T-cell (primary cell): ENCODE results near the gene CCDC97. TPM values are rescaled to one million over a fixed set of nuclear protein-coding genes. Genes with fewer than 3 reads are reported as not detected.
A peak's percentile ranks its signal among the peaks of the same experiment; 100 is the strongest.
"Not testable (repeated sequence)": the region's sequence is repeated elsewhere in the genome, so short reads cannot be mapped to it uniquely, and the experiment has no call there.

Experiments
- ATAC-seq, 4 experiments: fragments of 200-7000 bp in 3 of 4; fragments of 150-1000 bp in 1 of 4; cut with Tn5 transposase; replicated peaks in 1 of 4; 1 replicate in 3 of 4; 2 replicates in 1 of 4; pipeline ENCODE4 v1.10.0; 2021; ENCODE audit warnings: moderate library complexity in 3 of 4, mild to moderate bottlenecking in 2 of 4, moderate number of reproducible peaks in 1 of 4
- CTCF ChIA-PET, 2 donors: fragments of 300-600 bp; sonication (Branson Sonifier 250); formaldehyde crosslinking; loops; one replicate each; lab custom pipeline; 2022; ENCODE audit warnings: antibody characterized with exemption in 2 of 2; lab: Charles Lee
- POLR2A ChIA-PET, 2 donors: fragments of 300-600 bp; sonication (Branson Sonifier 250); formaldehyde crosslinking; loops; one replicate each; lab custom pipeline; 2022; ENCODE audit warnings: antibody characterized with exemption in 2 of 2; lab: Charles Lee
- DNase-seq, 35 experiments: peaks; one replicate each; pipeline versions ENCODE4 v3.0.0 to v3.0.0-alpha.2; 2013 to 2023
- H3K27ac ChIP-seq: one replicate; pipeline ENCODE4 v1.5.1; 2013; ENCODE audit warnings: low read length
- H3K27me3 ChIP-seq, 2 experiments: replicated peaks in 1 of 2; 1 replicate in 1 of 2; 2 replicates in 1 of 2; pipeline versions ENCODE4 v1.6.1 to v1.7.0; 2013; ENCODE audit warnings: low read length in 1 of 2, mixed read lengths in 1 of 2; ENCODE audit not compliant: control insufficient read depth in 2 of 2, insufficient read depth in 2 of 2; ENCODE audit errors: extremely low read depth in 1 of 2
- H3K36me3 ChIP-seq, 2 donors: 1 replicate in 1 of 2; 2 replicates in 1 of 2; pipeline versions ENCODE4 v1.6.1 to v1.7.0; 2013; ENCODE audit warnings: low read length in 1 of 2; ENCODE audit not compliant: control insufficient read depth in 2 of 2, insufficient read depth in 1 of 2; ENCODE audit errors: extremely low read depth in 1 of 2
- H3K4me1 ChIP-seq, 2 experiments: 1 replicate in 1 of 2; 2 replicates in 1 of 2; pipeline versions ENCODE4 v1.6.1 to v1.7.0; 2013; ENCODE audit warnings: low read length in 2 of 2, mixed read lengths in 1 of 2; ENCODE audit not compliant: insufficient read depth in 2 of 2, control insufficient read depth in 1 of 2; ENCODE audit errors: extremely low read depth in 1 of 2
- H3K4me3 ChIP-seq, 2 donors: 1 replicate in 1 of 2; 2 replicates in 1 of 2; pipeline versions ENCODE4 v1.5.1 to v1.7.0; 2013; ENCODE audit warnings: mild to moderate bottlenecking in 2 of 2, low read length in 1 of 2, moderate library complexity in 1 of 2; ENCODE audit not compliant: control insufficient read depth in 1 of 2; ENCODE audit errors: extremely low read depth in 1 of 2
- H3K9me3 ChIP-seq: 2 replicates; pipeline ENCODE4 v1.7.0; 2013
- H3K27ac Mint-ChIP-seq, 2 donors: one replicate each; pipeline ENCODE4 v1.8.0; 2020 to 2021; ENCODE audit warnings: mild to moderate bottlenecking in 2 of 2, mixed read lengths in 2 of 2
- H3K27me3 Mint-ChIP-seq, 2 donors: one replicate each; pipeline ENCODE4 v1.8.0; 2021 to 2022; ENCODE audit warnings: mixed read lengths in 2 of 2
- H3K36me3 Mint-ChIP-seq: one replicate; pipeline ENCODE4 v1.8.0; 2021; ENCODE audit warnings: mixed read lengths
- H3K4me1 Mint-ChIP-seq, 3 donors: one replicate each; pipeline ENCODE4 v1.8.0; 2020 to 2022; ENCODE audit warnings: mixed read lengths in 3 of 3, mild to moderate bottlenecking in 1 of 3
- H3K4me3 Mint-ChIP-seq, 3 donors: one replicate each; pipeline ENCODE4 v1.8.0; 2020 to 2022; ENCODE audit warnings: mild to moderate bottlenecking in 3 of 3, mixed read lengths in 3 of 3, moderate library complexity in 3 of 3
- H3K9me3 Mint-ChIP-seq, 3 donors: one replicate each; pipeline ENCODE4 v1.8.0; 2020 to 2022; ENCODE audit warnings: mixed read lengths in 3 of 3
- WGBS: methylation state at CpG from one replicate; pipeline ENCODE4 v1.1.5; 2013; ENCODE audit warnings: missing lambda C conversion rate; ENCODE audit not compliant: insufficient coverage; 5-methylcytosine and 5-hydroxymethylcytosine counted together
- total RNA-seq, 35 experiments: library from RNA in 6 of 35; stranded (reverse) in 6 of 35; fragments of 120-200 nt in 1 of 35; gene quantifications; one replicate each; pipeline versions ENCODE4 v1.2.1 to v1.2.4 and lab custom pipeline; 2013 to 2026

CCDC97 gene
- total RNA-seq, 5 donors from 2014 or later (not counting 1 experiment from before 2014, with no cell fraction given): 38.9 to 61.5 (median 55.1) TPM

DNA sequence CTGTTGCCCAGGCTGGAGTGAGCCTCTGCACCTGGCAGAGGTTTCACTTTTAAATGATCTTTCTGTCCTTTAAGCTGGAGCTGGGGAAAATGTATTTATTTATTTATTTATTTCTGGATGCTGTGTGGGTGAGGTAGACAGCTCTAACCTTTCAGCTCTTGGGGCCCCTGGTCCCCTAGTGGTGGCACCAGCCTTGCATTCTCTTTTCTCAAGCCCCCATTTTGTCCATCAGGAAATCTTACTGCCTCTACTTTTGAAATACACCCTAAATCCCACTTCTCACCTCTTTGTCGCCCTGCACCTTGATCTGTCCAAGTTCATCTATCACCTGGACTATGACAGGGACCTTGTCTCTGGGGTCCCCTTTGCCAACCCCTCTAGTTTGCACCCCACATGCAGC is 56.1 kb downstream of the CCDC97 start:
- DNase-seq: peak in 1 of 35 experiments; percentile 13
- Mint-ChIP-seq H3K4me1 (peaks cover 20 to 29% (median 25%) of the 10 kb centered on the region in 3 donors), H3K27me3 (no peaks in the 10 kb centered on the region), H3K4me3 (peak overlapping the region in 2 of 3 donors; percentile 0 to 32), H3K27ac (peak overlapping the region in 1 of 2 donors; percentile 39), H3K36me3 (no peaks in the 10 kb centered on the region), H3K9me3 (no peaks in the 10 kb centered on the region)
- H3K4me1 ChIP-seq: peaks cover 13 to 26% of the 10 kb centered on the region in 2 experiments
- H3K27me3 ChIP-seq: no peaks in the 10 kb centered on the region
- no peak overlapping the region for H3K4me3 ChIP-seq
- peaks cover 0 to 2% of the 10 kb centered on the region in 2 donors for H3K36me3 ChIP-seq
- ChIA-PET POLR2A (interaction anchor here (0.6 to 0.9 kb wide), 3 partner anchors 10 to 1818 kb away, joined by 3 to 6 read pairs (median 5); partner anchors contain the start of gene TMEM91 (in 1 of the 2)), CTCF (interaction anchor here in 1 of 2 donors (0.6 to 3.0 kb wide), 6 partner anchors 8 to 628 kb away, joined by 3 to 17 read pairs (median 4); partner anchors contain the start of gene ATP1A3)
- no peak overlapping the region for H3K27ac ChIP-seq
- no peak for ATAC-seq
- 93% methylated on average over 1 of the region's 1 CpG for WGBS
- no peaks in the 10 kb centered on the region for H3K9me3 ChIP-seq

DNA sequence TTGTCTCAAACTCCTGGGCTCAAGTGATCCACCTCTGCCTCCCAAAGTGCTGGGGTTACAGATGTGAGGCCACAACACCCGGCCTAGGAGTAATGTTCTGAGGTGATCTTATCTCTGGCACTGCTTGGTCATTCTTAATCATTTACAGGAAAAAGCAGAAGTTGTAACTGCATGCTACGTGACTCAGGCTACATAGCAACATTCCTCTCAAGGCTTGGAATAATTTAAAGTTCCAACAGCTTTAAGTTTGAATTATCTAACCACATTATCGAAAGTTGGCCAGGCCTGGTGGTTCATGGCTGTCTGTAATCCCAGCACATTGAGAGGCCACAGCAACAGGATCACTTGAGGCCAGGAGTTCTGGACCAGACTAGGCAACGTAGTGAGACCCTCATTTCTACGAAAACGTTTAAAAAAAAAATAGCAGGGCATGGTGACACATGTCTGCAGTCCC is 57.9 kb downstream of the CCDC97 start:
- DNase-seq (no peak), ATAC-seq (no peak)
- no peaks in the 10 kb centered on the region for H3K9me3 Mint-ChIP-seq
- H3K36me3 Mint-ChIP-seq: no peaks in the 10 kb centered on the region
- peaks cover 9 to 22% of the 10 kb centered on the region in 2 experiments for H3K4me1 ChIP-seq
- ChIA-PET CTCF (interaction anchor here in 1 of 2 donors (0.6 to 0.7 kb wide), 2 partner anchors 10 to 31 kb away, joined by 3 read pairs; no protein-coding TSS in a partner anchor), POLR2A (no interaction called here)
- H3K9me3 ChIP-seq: no peaks in the 10 kb centered on the region
- H3K27ac ChIP-seq: no peak overlapping the region
- no peaks in the 10 kb centered on the region for H3K27me3 ChIP-seq
- H3K4me3 ChIP-seq: no peak overlapping the region
- H3K4me1 Mint-ChIP-seq: peaks cover 18 to 23% (median 20%) of the 10 kb centered on the region in 3 donors
- H3K4me3 Mint-ChIP-seq: no peak overlapping the region
- peaks cover 0 to 2% of the 10 kb centered on the region in 2 donors for H3K36me3 ChIP-seq
- WGBS: 92% methylated on average over 5 of the region's 6 CpGs
- H3K27me3 Mint-ChIP-seq: no peaks in the 10 kb centered on the region
- no peak overlapping the region for H3K27ac Mint-ChIP-seq

DNA sequence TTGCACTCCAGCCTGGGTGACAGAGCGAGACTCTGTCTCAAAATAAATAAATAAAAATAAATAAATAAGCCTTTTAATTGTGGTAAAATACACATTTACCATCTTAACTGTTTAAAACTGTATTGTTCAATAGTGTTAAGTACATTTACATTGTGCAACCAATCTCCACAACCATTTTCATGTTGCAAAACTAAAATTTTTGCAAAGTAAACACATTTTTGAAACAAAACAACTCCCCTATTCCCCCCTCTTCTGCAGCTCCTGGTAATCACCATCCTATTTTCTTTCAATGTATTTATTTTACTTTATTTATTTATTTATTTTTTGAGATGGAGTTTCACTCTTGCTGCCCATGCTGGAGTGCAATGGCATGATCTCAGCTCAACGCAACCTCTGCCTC is 59.8 kb downstream of the CCDC97 start:
- Histone ChIP-seq H3K27me3 (no peaks in the 10 kb centered on the region), H3K4me3 (no peak overlapping the region), H3K9me3 (no peaks in the 10 kb centered on the region), H3K36me3 (peaks cover 0 to 2% of the 10 kb centered on the region in 2 donors), H3K4me1 (peaks cover 0 to 8% of the 10 kb centered on the region in 2 experiments), H3K27ac (no peak overlapping the region)
- H3K4me3 Mint-ChIP-seq: no peak overlapping the region
- CTCF ChIA-PET: interaction anchor here (0.7 to 1.7 kb wide), 2 partner anchors 14 to 416 kb away, joined by 3 to 5 read pairs; no protein-coding TSS in a partner anchor
- POLR2A ChIA-PET: interaction anchor here in 1 of 2 donors (0.7 kb wide), 1 partner anchor 410 kb away, joined by 3 read pairs; no protein-coding TSS in a partner anchor
- no peaks in the 10 kb centered on the region for H3K9me3 Mint-ChIP-seq
- no peaks in the 10 kb centered on the region for H3K36me3 Mint-ChIP-seq
- ATAC-seq: no peak
- H3K4me1 Mint-ChIP-seq: peaks cover 3 to 9% (median 5%) of the 10 kb centered on the region in 3 donors
- WGBS: no CpG with 5 or more reads among the region's 2 CpGs
- no peak overlapping the region for H3K27ac Mint-ChIP-seq
- no peak for DNase-seq
- H3K27me3 Mint-ChIP-seq: no peaks in the 10 kb centered on the region

DNA sequence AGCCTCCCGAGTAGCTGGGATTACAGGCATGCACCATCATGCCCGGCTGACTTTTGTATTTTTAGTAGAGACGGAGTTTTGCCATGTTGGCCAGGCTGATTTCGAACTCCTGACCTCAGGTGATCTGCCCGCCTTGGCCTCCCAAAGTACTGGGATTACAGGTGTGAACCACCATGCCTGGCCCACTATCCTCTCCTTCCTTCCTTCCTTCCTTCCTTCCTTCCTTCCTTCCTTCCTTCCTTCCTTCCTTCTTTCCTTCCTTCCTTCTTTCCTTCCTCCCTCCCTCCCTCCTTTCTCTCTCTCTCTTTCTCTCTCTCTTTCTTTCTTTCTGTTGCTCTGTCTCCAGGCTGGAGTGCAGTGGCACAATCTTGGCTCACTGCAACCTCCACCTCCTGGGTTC is 61.1 kb downstream of the CCDC97 start:
- H3K4me1 ChIP-seq, H3K9me3 Mint-ChIP-seq, H3K9me3 ChIP-seq, H3K27me3 ChIP-seq, H3K36me3 Mint-ChIP-seq, H3K27ac ChIP-seq, H3K27me3 Mint-ChIP-seq, POLR2A ChIA-PET, H3K36me3 ChIP-seq, H3K4me3 ChIP-seq, DNase-seq, H3K4me3 Mint-ChIP-seq, H3K27ac Mint-ChIP-seq, ATAC-seq: not testable (repeated sequence)
- WGBS: 100% methylated on average over 1 of the region's 5 CpGs
- peaks cover 7 to 12% (median 9%) of the 10 kb centered on the region in 3 donors for H3K4me1 Mint-ChIP-seq
- CTCF ChIA-PET: interaction anchor here in 1 of 2 donors (0.6 kb wide), 1 partner anchor 29 kb away, joined by 3 read pairs; no protein-coding TSS in a partner anchor

DNA sequence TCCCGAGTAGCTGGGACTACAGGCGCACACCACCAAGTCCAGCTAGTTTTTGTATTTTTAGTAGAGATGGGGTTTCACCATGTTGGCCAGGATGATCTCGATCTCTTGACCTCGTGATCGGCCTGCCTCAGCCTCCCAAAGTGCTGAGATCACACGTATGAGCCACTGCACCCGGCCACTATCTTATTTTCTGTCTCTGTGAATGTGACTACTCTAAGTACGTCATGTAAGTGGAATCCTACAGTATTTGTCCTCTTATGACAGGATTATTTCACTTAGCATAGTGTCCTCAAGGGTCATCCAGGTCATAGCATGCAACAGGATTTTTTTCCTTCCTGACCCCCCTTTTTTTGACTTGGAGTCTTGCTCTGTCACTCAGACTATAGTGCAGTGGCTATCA is 61.6 kb downstream of the CCDC97 start:
- Histone ChIP-seq H3K4me1 (peaks cover 0 to 7% of the 10 kb centered on the region in 2 experiments), H3K4me3 (no peak overlapping the region), H3K27me3 (no peaks in the 10 kb centered on the region), H3K27ac (no peak overlapping the region), H3K9me3 (no peaks in the 10 kb centered on the region), H3K36me3 (peaks cover 0 to 2% of the 10 kb centered on the region in 2 donors)
- no peak for ATAC-seq
- peaks cover 6 to 11% (median 10%) of the 10 kb centered on the region in 3 donors for H3K4me1 Mint-ChIP-seq
- H3K27ac Mint-ChIP-seq: no peak overlapping the region
- ChIA-PET POLR2A (no interaction called here), CTCF (interaction anchor here in 1 of 2 donors (0.6 kb wide), 1 partner anchor 29 kb away, joined by 3 read pairs; no protein-coding TSS in a partner anchor)
- no peak for DNase-seq
- H3K27me3 Mint-ChIP-seq: no peaks in the 10 kb centered on the region
- no peaks in the 10 kb centered on the region for H3K36me3 Mint-ChIP-seq
- H3K4me3 Mint-ChIP-seq: no peak overlapping the region
- WGBS: 98% methylated on average over 6 of the region's 8 CpGs
- H3K9me3 Mint-ChIP-seq: no peaks in the 10 kb centered on the region

DNA sequence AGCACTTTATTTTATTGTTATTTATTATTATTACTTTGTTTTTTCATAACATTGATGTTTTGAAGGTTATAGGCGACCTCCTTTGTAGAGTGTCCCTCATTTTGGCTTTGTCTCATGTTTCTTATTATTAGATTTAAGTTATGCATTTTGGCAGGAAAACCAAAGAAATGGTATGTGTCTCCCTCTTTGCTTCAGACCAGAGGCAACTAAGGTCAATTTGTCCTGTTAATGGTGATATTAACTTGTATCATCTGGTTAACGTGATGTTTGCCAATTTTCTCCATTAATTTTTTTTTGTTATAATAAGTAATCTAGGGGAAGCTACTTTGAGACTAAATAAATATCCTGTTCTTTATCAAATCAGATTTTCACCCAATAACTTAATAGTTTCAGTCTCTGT is 62.5 kb downstream of the CCDC97 start:
- no CpG with 5 or more reads among the region's 2 CpGs for WGBS
- ChIA-PET POLR2A (no interaction called here), CTCF (interaction anchor here in 1 of 2 donors (0.6 to 1.2 kb wide), 2 partner anchors 8 to 55 kb away, joined by 3 to 5 read pairs; partner anchors contain the start of gene B9D2)
- DNase-seq (no peak), ATAC-seq (no peak)
- no peaks in the 10 kb centered on the region for H3K27me3 Mint-ChIP-seq
- Histone ChIP-seq H3K27ac (no peak overlapping the region), H3K27me3 (no peaks in the 10 kb centered on the region), H3K4me3 (no peak overlapping the region), H3K9me3 (no peaks in the 10 kb centered on the region), H3K4me1 (peaks cover 0 to 14% of the 10 kb centered on the region in 2 experiments), H3K36me3 (peaks cover 0 to 2% of the 10 kb centered on the region in 2 donors)
- no peaks in the 10 kb centered on the region for H3K9me3 Mint-ChIP-seq
- H3K4me1 Mint-ChIP-seq: peaks cover 14 to 21% (median 19%) of the 10 kb centered on the region in 3 donors
- H3K4me3 Mint-ChIP-seq: no peak overlapping the region
- no peaks in the 10 kb centered on the region for H3K36me3 Mint-ChIP-seq
- no peak overlapping the region for H3K27ac Mint-ChIP-seq
